Astrocyte of the cerebellum (primary cell): Measurements from ENCODE around the gene KCTD3.

Source experiments
- DNase-seq: peaks from one replicate; pipeline ENCODE4 v3.0.0-alpha.2; 2011; ENCODE audit warnings: low read depth
- H3K4me3 ChIP-seq: 2 replicates; pipeline ENCODE4 v1.5.1; 2011; ENCODE audit warnings: mild to moderate bottlenecking, low read depth, low read length, moderate library complexity
- in situ Hi-C: cut with HindIII; loops from 2 replicates; pipeline ENCODE4 v1.10.0; 2017; ENCODE audit warnings: low sequenced_read_pairs
- TF ChIP-seq, protein P1 (sequence below): IDR thresholded peaks from 2 replicates; pipeline ENCODE4 v1.5.1; 2012; ENCODE audit warnings: low read length, low read depth, moderate library complexity, mild to moderate bottlenecking; ENCODE audit errors: missing control alignments

Gene KCTD3

DNA sequence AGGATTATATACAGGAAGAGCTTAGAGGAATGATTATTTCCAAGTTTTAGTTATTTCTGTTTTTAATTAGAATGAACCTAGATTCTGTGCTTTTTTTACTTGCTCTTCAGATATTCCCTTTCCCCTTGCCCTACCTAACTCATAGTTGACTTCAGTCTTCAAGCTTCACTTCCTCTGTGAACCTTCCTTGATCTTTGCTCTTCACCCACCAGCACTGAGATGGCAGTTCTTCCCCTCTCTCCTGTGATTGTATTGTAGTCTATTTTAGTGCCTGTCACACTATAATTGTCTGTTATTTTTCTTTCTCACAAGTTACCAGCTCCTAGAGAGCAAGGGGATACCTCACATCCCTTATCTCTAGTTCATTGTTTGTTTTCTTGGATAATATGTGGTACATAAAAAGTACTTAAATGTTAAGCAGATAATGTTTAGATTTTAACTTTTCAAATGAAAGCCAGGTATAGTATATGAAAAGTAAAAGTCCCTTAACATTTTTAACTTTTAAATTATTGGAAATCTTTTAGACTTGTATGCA lies 33.2 kb downstream of the KCTD3 start:
- in situ Hi-C loops: no loop called here
- no peak for DNase-seq
- TF ChIP-seq, protein P1, sequence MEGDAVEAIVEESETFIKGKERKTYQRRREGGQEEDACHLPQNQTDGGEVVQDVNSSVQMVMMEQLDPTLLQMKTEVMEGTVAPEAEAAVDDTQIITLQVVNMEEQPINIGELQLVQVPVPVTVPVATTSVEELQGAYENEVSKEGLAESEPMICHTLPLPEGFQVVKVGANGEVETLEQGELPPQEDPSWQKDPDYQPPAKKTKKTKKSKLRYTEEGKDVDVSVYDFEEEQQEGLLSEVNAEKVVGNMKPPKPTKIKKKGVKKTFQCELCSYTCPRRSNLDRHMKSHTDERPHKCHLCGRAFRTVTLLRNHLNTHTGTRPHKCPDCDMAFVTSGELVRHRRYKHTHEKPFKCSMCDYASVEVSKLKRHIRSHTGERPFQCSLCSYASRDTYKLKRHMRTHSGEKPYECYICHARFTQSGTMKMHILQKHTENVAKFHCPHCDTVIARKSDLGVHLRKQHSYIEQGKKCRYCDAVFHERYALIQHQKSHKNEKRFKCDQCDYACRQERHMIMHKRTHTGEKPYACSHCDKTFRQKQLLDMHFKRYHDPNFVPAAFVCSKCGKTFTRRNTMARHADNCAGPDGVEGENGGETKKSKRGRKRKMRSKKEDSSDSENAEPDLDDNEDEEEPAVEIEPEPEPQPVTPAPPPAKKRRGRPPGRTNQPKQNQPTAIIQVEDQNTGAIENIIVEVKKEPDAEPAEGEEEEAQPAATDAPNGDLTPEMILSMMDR: no peak
- H3K4me3 ChIP-seq: no peak overlapping the region

DNA sequence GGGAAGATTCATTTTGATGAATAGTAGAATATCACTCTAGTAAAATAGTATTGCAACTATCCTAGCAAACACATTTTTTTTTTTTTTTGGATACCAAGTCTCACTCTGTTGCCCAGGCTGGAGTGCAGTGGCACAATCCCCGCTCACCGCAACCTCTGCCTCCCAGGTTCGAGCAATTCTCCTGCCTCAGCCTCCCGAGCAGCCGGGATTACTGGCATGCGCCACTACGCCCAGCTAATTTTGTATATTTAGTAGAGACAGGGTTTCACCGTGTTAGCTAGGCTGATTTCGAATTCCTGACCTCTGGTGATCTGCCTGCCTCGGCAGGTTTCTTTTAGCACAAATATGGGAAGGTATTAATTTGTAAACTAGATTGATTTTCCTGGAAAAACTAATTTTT lies 33.8 kb downstream of the KCTD3 start:
- H3K4me3 ChIP-seq: no peak overlapping the region
- DNase-seq: no peak
- TF ChIP-seq, protein P1: no peak
- in situ Hi-C loops: no loop called here

DNA sequence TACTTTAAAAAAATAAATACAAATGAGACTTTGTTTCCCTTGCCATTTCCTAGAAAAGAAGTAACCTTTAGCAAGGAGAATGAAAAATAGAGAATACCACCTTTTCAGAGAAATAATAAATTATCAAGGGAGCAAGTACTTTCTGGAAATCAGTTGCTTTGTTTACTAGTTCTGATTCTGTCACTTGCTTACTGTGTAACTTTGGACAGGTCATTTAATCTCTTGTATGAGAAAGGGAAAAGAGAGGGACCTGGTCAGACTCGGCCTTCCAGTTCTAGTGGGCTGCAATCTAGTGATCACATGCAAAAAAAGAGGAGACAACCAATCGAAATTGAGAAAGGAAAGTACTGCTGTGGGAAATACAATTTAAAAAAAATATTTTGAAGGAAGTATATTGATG lies 34.2 kb downstream of the KCTD3 start:
- in situ Hi-C loops: no loop called here
- no peak for DNase-seq

DNA sequence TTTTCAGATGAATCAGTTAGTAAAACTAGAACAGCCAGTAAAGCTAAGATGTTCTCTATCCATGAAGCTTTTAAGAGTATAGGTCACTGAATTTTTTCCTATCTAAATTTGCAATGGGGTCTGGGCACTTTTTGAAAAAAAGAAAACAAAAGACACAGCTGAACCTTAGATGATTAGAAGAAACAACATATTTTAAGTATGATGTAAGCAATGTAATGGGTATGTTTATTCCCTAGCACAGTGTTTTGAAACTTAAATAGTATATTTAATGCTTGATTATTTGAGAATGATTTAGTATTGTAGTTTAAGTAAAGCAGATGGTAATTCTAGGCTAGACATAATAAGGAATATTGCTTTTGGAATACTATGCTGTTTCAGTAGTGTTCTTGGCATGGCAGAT lies 36.2 kb downstream of the KCTD3 start:
- DNase-seq: no peak
- TF ChIP-seq, protein P1: no peak
- no peak overlapping the region for H3K4me3 ChIP-seq
- in situ Hi-C loops: no loop called here

More for the DNA sequence above, 34.2 kb downstream of the KCTD3 start:
- TF ChIP-seq, protein P1: no peak
- no peak overlapping the region for H3K4me3 ChIP-seq

DNA sequence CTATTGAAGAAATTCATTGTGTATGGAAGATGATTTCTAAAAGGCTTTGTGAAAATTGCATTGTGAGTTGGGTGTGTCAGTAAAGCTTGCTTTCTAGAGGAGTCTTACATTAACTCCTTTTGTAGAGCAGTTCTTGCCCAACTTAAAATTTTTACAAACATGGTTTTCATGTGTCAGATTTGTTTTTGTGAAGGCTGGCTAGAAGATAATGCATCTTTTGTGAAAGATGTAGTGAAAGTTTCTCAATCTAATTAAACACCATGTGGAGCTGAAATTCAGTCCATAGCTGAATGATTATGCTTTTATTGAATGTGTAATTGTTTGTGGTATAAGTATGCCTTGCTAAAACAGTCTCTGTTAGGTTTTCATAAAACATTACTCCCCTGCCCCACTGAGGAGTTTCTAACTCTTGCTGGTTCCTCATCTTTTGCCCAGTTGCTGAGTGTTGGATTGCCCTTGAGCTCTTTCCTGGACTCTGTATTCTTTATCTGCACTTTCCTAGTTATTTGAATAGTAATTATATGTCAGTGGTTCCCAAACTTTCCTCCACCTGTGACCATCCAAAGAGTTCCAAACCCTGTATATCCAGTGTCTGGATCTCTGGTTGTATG lies 38.0 kb downstream of the KCTD3 start:
- TF ChIP-seq, protein P1: no peak
- DNase-seq: no peak
- H3K4me3 ChIP-seq: no peak overlapping the region
- in situ Hi-C loops: no loop called here

DNA sequence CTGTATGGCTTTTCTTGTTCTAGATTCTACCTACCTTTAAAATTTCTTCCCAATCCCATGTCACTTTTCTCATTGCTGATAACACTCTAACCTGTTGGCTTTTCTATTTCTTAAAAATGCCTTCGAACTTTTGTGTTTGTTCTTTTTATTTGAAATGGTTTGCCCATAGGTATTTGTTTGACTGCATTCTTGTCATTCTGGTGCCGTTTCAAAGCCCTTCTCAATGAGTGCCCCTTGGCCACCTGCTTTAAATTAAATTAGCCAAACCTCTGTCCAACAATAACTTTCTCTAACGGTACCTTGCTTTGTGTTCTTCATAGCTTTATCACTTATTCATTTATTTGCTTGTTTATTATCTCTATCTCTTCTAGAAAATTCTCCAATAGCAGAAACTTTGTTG lies 38.9 kb downstream of the KCTD3 start:
- H3K4me3 ChIP-seq: no peak overlapping the region
- DNase-seq: no peak
- TF ChIP-seq, protein P1: no peak
- in situ Hi-C loops: no loop called here
